SK-N-MC (cell line): Measurements from ENCODE around the gene DDX47.

Experiments used
- DNase-seq: peaks from one replicate; pipeline ENCODE4 v3.0.0-alpha.2; 2011; ENCODE audit warnings: low read depth, low spot score
- H3K27ac ChIP-seq: fragments of 200-600 bp; sonication (generic); 2 replicates; pipeline ENCODE4 v1.5.1; 2016; ENCODE audit warnings: mixed run types
- H3K36me3 ChIP-seq: fragments of 200-600 bp; sonication (generic); 2 replicates; pipeline ENCODE4 v1.6.1; 2017; ENCODE audit warnings: antibody characterized with exemption, low read length, mixed read lengths; ENCODE audit not compliant: insufficient read depth
- H3K4me3 ChIP-seq: fragments of 200-600 bp; sonication (generic); 2 replicates; pipeline ENCODE4 v1.5.1; 2016
- H3K9ac ChIP-seq: fragments of 200-600 bp; sonication (generic); 2 replicates; pipeline ENCODE4 v1.8.0; 2017; ENCODE audit warnings: mixed run types, mixed read lengths; ENCODE audit not compliant: insufficient read length
- H3K9me3 ChIP-seq: fragments of 200-600 bp; sonication (generic); 2 replicates; pipeline ENCODE4 v1.6.1; 2017; ENCODE audit warnings: low read depth, mild to moderate bottlenecking, antibody characterized with exemption, low read length, moderate library complexity, mixed read lengths
- EZH2 ChIP-seq: fragments of 200-600 bp; sonication (generic); IDR thresholded peaks from one replicate; pipeline ENCODE4 v1.6.1; 2017; ENCODE audit warnings: antibody characterized with exemption
- FOXP2 ChIP-seq: optimal IDR thresholded peaks from 2 replicates; pipeline ENCODE3; 2011; ENCODE audit warnings: mild to moderate bottlenecking, moderate library complexity; ENCODE audit not compliant: insufficient read depth; ENCODE audit errors: extremely low read length, control extremely low read depth
- POLR2AphosphoS5 ChIP-seq: IDR thresholded peaks from 2 replicates; pipeline ENCODE4 v1.6.1; 2012; ENCODE audit warnings: mild to moderate bottlenecking, low read depth, low read length, borderline replicate concordance

Gene DDX47

DNA sequence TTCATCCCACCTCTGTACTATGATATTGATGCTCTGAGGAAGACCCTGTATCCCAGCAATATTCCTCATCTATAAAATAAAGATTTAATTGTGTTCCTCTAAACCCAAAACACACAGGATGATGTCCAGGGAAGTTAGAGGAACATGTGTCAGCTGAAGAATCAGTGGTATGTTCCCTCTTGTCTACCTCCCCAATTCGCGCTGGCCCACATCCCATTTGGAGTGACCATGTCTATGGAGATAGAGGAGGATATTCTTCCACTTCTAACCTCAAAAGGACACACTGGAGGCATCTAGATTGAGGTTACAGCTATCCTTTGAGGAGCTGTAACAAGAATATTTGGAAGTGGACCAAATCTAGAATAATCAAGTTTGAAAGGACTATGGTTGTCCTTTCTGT is 29.0 kb upstream of the DDX47 start:
- Histone ChIP-seq H3K27ac (peak overlapping the region; percentile 88; the same call in 1 of the 2 replicates), H3K9ac (no peak overlapping the region), H3K9me3 (no peaks in the 10 kb centered on the region), H3K4me3 (no peak overlapping the region), H3K36me3 (no peaks in the 10 kb centered on the region)
- TF ChIP-seq FOXP2 = no peak
- no peak for TF ChIP-seq EZH2
- TF ChIP-seq POLR2AphosphoS5 = no peak
- DNase-seq = no peak

DNA sequence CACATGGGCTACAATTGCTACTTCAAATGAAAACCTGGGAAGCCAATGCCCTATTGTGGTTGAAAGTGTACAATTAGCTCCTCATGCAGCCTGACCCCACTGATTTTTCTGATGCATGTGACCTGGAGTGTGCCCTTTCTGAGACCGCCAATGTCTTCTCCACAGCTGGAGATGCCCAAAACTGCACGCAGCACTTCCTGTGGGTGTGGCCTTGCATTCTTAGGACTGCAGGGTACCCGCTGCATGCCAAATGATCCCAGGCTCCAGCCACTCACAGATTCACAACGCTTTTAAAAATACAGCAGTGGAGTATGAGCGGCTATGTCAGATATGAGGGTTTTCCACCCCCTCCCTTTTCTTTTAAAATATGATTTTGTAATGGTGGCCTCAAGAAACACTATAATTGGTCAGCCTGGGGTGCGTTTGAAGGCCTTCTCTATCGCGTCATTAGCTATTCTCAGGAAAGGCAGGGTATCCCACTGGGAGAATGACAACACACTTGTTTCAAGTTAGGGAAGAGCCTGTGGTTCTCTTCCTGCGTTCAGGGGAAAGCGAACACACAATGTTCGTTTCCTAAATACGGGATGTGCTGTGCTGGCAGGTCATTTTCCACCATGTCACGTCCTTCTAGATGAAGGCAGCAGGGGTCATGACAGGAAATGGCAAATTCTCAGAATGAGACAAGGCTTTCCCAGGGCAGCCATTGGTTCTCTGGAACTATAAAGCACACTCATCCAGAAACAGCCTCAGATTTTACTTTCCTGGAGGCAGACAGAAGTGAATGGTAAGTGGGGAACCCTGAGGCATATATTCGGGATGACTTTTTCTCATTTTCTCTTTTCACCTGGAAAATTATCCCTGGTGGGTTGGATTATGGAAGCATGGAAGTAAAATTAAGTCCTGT is 28.0 kb upstream of the DDX47 start, which contains the start of gene APOLD1:
APOLD1 (plus strand) TSS at position 749 of the 904 bp plus-strand sequence; CDS start at position 782, 33 bp downstream.
- Histone ChIP-seq H3K9ac (peak within 1 kb of the TSS; percentile 87), H3K27ac (peak within 1 kb of the TSS; percentile 88), H3K36me3 (no peaks in the 10 kb centered on the region), H3K4me3 (peak within 1 kb of the TSS; percentile 96), H3K9me3 (no peaks in the 10 kb centered on the region)
- TF ChIP-seq FOXP2 (no peak), POLR2AphosphoS5 (peak; percentile 41; the same call in 1 of the 2 replicates)
- peak; percentile 63 for DNase-seq

DNA sequence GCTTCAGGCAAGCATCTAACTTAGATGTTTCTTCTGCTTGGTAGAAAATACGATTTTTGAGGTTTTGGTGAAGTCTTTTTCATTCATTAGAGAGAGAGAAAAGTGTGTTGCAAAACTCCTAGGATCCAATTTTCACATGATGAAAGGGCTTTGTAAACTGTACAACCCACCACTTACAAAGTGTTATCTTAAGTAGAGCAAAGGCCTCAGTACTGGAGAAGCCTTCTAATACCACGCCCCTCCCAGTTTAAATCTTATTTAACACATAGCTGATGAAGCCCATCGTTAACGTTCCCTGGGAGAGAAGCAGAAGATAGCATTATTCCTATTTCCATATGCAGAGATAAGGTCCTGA is 26.8 kb upstream of the DDX47 start:
- H3K9ac ChIP-seq = peak overlapping the region; percentile 87
- no peaks in the 10 kb centered on the region for H3K9me3 ChIP-seq
- peak overlapping the region; percentile 88 for H3K27ac ChIP-seq
- no peak for TF ChIP-seq EZH2
- TF ChIP-seq POLR2AphosphoS5 = no peak
- no peak for TF ChIP-seq FOXP2
- no peaks in the 10 kb centered on the region for H3K36me3 ChIP-seq
- H3K4me3 ChIP-seq = peak overlapping the region; percentile 96
- no peak for DNase-seq

DNA sequence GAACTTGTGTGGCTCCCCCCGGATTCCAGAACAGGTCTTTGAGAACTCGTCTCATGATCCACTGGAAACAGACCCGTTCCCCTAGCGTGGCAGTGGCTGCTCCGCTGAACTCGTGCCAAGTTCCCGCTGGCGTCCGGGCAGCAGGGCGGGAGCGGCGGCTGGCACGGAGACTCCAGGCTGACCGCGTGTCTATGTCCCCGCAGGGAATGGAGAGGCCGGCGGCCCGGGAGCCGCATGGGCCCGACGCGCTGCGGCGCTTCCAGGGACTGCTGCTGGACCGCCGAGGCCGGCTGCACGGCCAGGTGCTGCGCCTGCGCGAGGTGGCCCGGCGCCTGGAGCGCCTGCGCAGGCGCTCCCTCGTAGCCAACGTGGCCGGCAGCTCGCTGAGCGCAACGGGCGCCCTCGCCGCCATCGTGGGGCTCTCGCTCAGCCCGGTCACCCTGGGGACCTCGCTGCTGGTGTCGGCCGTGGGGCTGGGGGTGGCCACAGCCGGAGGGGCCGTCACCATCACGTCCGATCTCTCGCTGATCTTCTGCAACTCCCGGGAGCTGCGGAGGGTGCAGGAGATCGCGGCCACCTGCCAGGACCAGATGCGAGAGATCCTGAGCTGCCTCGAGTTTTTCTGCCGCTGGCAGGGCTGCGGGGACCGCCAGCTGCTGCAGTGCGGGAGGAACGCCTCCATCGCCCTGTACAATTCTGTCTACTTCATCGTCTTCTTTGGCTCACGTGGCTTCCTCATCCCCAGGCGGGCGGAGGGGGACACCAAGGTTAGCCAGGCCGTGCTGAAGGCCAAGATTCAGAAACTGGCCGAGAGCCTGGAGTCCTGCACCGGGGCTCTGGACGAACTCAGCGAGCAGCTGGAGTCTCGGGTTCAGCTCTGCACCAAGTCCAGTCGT is 26.2 kb upstream of the DDX47 start:
- H3K9me3 ChIP-seq = no peaks in the 10 kb centered on the region
- TF ChIP-seq FOXP2 = no peak
- TF ChIP-seq POLR2AphosphoS5 = peak; percentile 87; the same call in 1 of the 2 replicates
- TF ChIP-seq EZH2 = no peak
- H3K9ac ChIP-seq = peak overlapping the region; percentile 87
- H3K4me3 ChIP-seq = peak overlapping the region; percentile 96
- H3K27ac ChIP-seq = peak overlapping the region; percentile 88
- DNase-seq = no peak
- no peaks in the 10 kb centered on the region for H3K36me3 ChIP-seq

DNA sequence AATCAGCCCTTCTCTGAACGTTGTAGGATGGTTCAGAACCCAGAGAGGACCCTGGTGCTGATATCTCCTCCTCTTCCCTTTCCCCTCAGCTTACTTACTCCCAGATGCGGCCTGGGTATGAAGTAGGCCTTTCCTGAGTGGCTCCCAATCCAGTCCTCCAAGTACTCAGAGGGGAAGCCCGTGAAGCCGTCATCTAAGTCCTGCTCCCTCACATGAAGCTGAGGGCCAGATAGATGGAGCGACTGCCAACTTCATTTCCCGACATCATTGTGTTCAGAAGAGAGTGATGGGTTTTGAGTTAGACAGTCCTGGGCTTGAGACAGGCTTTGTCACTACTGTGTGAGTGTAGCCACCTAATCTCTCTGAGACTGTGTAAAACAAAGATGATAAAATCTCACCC is 25.0 kb upstream of the DDX47 start:
- no peak for DNase-seq
- TF ChIP-seq EZH2 (no peak), FOXP2 (no peak), POLR2AphosphoS5 (no peak)
- no peaks in the 10 kb centered on the region for H3K36me3 ChIP-seq
- H3K4me3 ChIP-seq = no peak overlapping the region
- H3K9ac ChIP-seq = no peak overlapping the region
- peak overlapping the region; percentile 42; the same call in 1 of the 2 replicates for H3K27ac ChIP-seq
- H3K9me3 ChIP-seq = no peaks in the 10 kb centered on the region

DNA sequence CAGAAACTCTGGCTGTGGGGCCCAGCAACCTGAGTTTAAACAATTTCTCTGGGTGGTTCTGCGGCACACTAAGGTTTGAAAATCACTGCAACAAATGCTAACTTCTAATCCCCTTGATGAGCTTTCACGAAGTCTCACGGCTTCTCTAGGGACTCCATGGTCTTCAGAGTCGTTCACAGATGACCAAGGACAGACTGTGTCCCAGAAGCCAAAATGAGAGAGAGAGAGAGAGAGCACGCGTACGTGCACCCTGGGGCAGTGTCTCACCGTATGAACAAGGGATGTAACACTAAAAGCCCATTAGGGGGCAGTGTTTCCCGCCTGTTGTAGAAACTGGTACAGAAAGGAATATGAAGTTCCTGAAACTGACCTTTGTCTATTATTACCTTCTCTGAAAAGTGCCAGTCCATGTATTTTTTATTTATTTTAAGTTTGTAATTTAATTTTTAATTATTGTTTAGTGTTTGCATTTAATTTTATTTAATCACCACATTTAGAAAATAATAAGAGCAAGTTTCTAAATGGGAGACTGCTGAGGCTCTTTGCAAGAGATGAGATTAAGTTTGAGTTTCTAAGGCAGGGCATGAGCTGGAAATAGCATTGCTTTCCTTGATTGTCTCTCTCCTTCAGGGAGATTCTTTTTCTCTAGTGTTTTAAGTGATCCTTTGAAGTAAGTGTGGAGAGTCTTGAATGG is 24.3 kb upstream of the DDX47 start:
- Histone ChIP-seq H3K4me3 (peak overlapping the region; percentile 37; the same call in 1 of the 2 replicates), H3K27ac (peak overlapping the region; percentile 42; the same call in 1 of the 2 replicates), H3K9ac (peak overlapping the region; percentile 59), H3K36me3 (no peaks in the 10 kb centered on the region), H3K9me3 (no peaks in the 10 kb centered on the region)
- TF ChIP-seq EZH2 = no peak
- no peak; the same call in 1 of the 2 replicates for TF ChIP-seq POLR2AphosphoS5
- no peak for TF ChIP-seq FOXP2
- peak; percentile 67 for DNase-seq

DNA sequence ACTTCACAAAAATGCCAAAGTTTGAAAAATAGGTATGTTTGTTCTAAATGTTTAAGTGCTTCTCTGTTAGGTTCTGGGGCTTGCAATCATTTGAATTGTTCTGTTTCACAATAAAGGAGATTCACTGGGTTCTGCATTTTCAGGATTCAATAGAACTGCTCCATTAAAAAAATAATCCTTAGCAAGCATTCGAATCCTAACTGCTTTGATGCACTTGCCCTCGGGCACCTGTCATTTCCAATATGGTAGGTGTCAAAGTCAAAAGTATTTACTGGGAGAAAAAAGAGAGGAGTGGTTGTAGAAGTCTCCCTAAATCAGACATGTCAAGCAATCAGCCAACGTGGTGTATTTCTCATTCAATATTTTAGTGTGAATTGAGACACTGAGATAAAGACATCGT is 22.2 kb upstream of the DDX47 start:
- H3K27ac ChIP-seq = no peak overlapping the region
- TF ChIP-seq EZH2 = no peak
- TF ChIP-seq FOXP2 = no peak
- no peak for TF ChIP-seq POLR2AphosphoS5
- H3K4me3 ChIP-seq = no peak overlapping the region
- H3K9ac ChIP-seq = no peak overlapping the region
- H3K36me3 ChIP-seq = no peaks in the 10 kb centered on the region
- no peak for DNase-seq
- H3K9me3 ChIP-seq = no peaks in the 10 kb centered on the region
